ENCODE data around the gene KCNAB2.

KCNAB2 gene

GRCh38 chr1:6029351-6029750 is 16.3 kb upstream of the KCNAB2 start:
- peak overlapping the region; percentile 99 for H3K4me2 ChIP-seq
- H3K9ac ChIP-seq, result peak overlapping the region; percentile 31; the same call in 1 of the 2 replicates
- H3K4me1 ChIP-seq, result peaks cover 98% of the 10 kb centered on the region
- TF ChIP-seq Cebpa-rat (IDR thresholded peaks at IDR 0.05), result no peak
- H3K27me3 ChIP-seq, result no peaks in the 10 kb centered on the region
- peaks cover 60% of the 10 kb centered on the region for H4K20me1 ChIP-seq
- H3K36me3 ChIP-seq, result peaks cover 35% of the 10 kb centered on the region
- H3K27ac ChIP-seq, result peak overlapping the region; percentile 97
- no peaks in the 10 kb centered on the region for H3K9me3 ChIP-seq
- peak overlapping the region; percentile 73; the same call in 1 of the 2 replicates for H3K4me3 ChIP-seq

DNA sequence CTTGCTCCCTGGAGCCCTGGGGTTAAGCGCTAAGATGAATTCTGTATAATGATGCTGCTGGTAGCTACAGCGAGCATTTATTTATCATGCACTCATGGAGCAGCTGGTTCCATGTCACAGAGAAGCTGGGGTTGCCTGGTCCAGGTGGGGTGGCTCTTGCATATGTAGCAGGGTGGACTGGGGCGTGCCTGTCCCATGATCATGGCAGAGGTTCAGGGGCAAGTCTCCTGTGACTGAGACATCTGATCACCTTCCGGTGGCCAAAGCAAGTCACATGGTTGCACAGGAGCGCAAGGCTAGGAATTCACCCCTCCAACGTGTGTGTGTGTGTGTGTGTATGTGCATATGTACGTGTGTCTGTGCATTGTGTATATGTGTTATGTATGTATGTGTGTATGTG is 15.6 kb upstream of the KCNAB2 start:
- peak overlapping the region; percentile 97 for H3K27ac ChIP-seq
- H3K9ac ChIP-seq, result no peak overlapping the region
- H3K4me2 ChIP-seq, result peak overlapping the region; percentile 99
- H3K9me3 ChIP-seq, result no peaks in the 10 kb centered on the region
- no peaks in the 10 kb centered on the region for H3K27me3 ChIP-seq
- H3K36me3 ChIP-seq, result peaks cover 43% of the 10 kb centered on the region
- peaks cover 98% of the 10 kb centered on the region for H3K4me1 ChIP-seq
- H3K4me3 ChIP-seq, result peak overlapping the region; percentile 73; the same call in 1 of the 2 replicates
- TF ChIP-seq Cebpa-rat (IDR thresholded peaks at IDR 0.05), result no peak
- H4K20me1 ChIP-seq, result peaks cover 68% of the 10 kb centered on the region

DNA sequence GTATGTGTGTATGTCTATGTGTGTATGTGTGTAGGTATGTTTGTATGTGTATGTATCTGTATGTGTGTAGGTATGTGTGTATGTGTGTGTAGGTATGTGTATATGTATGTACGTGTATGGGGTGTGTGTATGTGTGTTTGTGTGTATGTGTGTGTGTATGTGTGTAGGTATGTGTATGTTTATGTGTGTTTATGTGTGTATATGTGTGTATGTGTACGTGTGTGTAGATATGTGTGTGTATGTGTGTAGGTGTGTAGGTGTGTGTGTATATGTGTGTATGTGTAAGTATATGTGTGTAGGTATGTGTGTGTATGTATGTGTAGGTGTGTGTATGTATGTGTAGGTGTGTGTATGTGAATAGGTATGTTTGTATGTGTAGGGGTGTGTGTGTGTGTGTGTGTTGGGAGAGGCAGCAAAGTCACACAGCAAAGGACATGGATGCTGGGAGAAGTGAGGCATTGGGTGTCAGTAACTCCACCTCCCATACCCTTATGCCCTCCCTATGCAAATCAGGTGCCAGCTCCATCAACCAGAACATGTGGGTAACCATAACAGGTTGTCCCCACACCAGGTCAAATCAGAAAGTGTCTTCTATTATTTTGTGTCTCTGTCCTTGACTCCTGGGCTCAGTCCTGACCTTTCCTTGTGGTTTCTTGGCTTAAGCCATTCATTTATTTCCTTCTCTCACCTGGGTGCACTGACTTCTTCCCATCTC is 15.0 kb upstream of the KCNAB2 start:
- no peaks in the 10 kb centered on the region for H3K27me3 ChIP-seq
- TF ChIP-seq Cebpa-rat (IDR thresholded peaks at IDR 0.05), result no peak
- H3K4me2 ChIP-seq, result peak overlapping the region; percentile 99
- no peak overlapping the region for H3K27ac ChIP-seq
- H3K4me1 ChIP-seq, result peaks cover 98% of the 10 kb centered on the region
- peaks cover 74% of the 10 kb centered on the region for H4K20me1 ChIP-seq
- no peaks in the 10 kb centered on the region for H3K9me3 ChIP-seq
- H3K36me3 ChIP-seq, result peaks cover 46% of the 10 kb centered on the region
- no peak overlapping the region for H3K9ac ChIP-seq
- H3K4me3 ChIP-seq, result no peak overlapping the region

DNA sequence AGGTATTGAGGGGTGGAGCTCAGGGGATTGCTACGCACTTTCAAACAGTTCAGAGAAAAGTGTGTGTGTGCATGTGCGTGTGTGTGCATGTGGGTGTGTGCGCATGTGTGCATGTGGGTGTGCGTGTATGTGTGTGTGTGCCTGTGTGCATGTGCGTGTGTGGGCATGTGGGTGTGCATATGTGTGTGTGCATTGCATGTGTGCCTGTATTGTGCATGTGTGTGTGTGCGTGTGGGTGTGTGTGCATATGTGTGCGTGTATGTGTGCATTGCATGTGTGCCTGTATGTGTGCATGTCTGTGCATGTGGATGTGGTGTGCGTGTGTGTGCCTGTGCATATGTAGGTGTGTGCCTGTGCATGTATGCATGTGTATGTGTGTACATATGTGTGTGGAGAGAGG is 12.6 kb upstream of the KCNAB2 start:
- Histone ChIP-seq H3K27me3 (no peaks in the 10 kb centered on the region), H3K4me1 (peaks cover 100% of the 10 kb centered on the region), H3K9me3 (no peaks in the 10 kb centered on the region), H3K27ac (no peak overlapping the region), H3K36me3 (peaks cover 50% of the 10 kb centered on the region), H3K4me3 (no peak overlapping the region), H3K4me2 (peak overlapping the region; percentile 59), H4K20me1 (peaks cover 98% of the 10 kb centered on the region), H3K9ac (no peak overlapping the region)
- no peak for TF ChIP-seq Cebpa-rat (IDR thresholded peaks at IDR 0.05)

- H3K9me3 ChIP-seq, result no peaks in the 10 kb centered on the region
- H3K36me3 ChIP-seq, result peaks cover 56% of the 10 kb centered on the region
- no peaks in the 10 kb centered on the region for H3K27me3 ChIP-seq
- H3K4me3 ChIP-seq, result no peak overlapping the region
- H3K9ac ChIP-seq, result no peak overlapping the region
- peak overlapping the region; percentile 59 for H3K4me2 ChIP-seq
- peaks cover 100% of the 10 kb centered on the region for H4K20me1 ChIP-seq
- H3K27ac ChIP-seq, result no peak overlapping the region
- TF ChIP-seq Cebpa-rat (IDR thresholded peaks at IDR 0.05), result no peak
- H3K4me1 ChIP-seq, result peaks cover 100% of the 10 kb centered on the region
Observed at GRCh38 chr1:6033986-6034749, 11.5 kb upstream of the KCNAB2 start.

GRCh38 chr1:6034750-6035096 is 11.0 kb upstream of the KCNAB2 start:
- no peak overlapping the region for H3K4me3 ChIP-seq
- H3K27me3 ChIP-seq, result no peaks in the 10 kb centered on the region
- no peak overlapping the region for H3K9ac ChIP-seq
- H4K20me1 ChIP-seq, result peaks cover 100% of the 10 kb centered on the region
- H3K36me3 ChIP-seq, result peaks cover 56% of the 10 kb centered on the region
- H3K9me3 ChIP-seq, result no peaks in the 10 kb centered on the region
- peak overlapping the region; percentile 59 for H3K4me2 ChIP-seq
- no peak overlapping the region for H3K27ac ChIP-seq
- peaks cover 100% of the 10 kb centered on the region for H3K4me1 ChIP-seq
- no peak for TF ChIP-seq Cebpa-rat (IDR thresholded peaks at IDR 0.05)

DNA sequence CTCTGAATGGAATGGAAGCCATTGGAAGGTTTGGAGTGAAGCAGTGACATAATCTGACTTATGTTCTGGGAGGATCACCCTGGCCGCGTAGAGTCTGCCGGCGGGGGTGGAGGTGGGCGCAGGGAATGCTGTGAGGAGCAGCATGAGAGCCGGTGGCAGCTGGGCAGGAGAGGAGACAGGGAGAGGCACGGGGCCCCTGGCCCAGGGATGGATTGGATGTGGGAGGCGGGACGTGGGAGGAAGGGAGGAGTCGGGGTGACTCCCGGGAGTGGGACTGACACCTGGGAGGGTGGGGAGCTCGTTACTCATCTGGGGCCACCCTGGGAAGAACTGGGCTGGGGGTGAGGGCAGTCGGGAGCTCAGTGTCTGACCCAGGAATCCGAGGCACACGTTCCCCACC is 10.4 kb upstream of the KCNAB2 start:
- H3K36me3 ChIP-seq, result peaks cover 56% of the 10 kb centered on the region
- peaks cover 100% of the 10 kb centered on the region for H4K20me1 ChIP-seq
- H3K9ac ChIP-seq, result 0 out of 2 replicates have a peak overlapping the region, but pooled peaks have one; percentile 12
- H3K9me3 ChIP-seq, result no peaks in the 10 kb centered on the region
- H3K27me3 ChIP-seq, result no peaks in the 10 kb centered on the region
- peak overlapping the region; percentile 59 for H3K4me2 ChIP-seq
- H3K4me1 ChIP-seq, result peaks cover 100% of the 10 kb centered on the region
- H3K27ac ChIP-seq, result no peak overlapping the region
- no peak overlapping the region for H3K4me3 ChIP-seq
- no peak for TF ChIP-seq Cebpa-rat (IDR thresholded peaks at IDR 0.05)

- Histone ChIP-seq H3K9ac (no peak overlapping the region), H3K4me2 (peak overlapping the region; percentile 59), H3K27me3 (no peaks in the 10 kb centered on the region), H3K4me3 (no peak overlapping the region), H4K20me1 (peaks cover 100% of the 10 kb centered on the region), H3K9me3 (no peaks in the 10 kb centered on the region), H3K4me1 (peaks cover 100% of the 10 kb centered on the region), H3K27ac (no peak overlapping the region), H3K36me3 (peaks cover 57% of the 10 kb centered on the region)
- no peak for TF ChIP-seq Cebpa-rat (IDR thresholded peaks at IDR 0.05)
Observed at GRCh38 chr1:6035719-6036118, 10.0 kb upstream of the KCNAB2 start.

DNA sequence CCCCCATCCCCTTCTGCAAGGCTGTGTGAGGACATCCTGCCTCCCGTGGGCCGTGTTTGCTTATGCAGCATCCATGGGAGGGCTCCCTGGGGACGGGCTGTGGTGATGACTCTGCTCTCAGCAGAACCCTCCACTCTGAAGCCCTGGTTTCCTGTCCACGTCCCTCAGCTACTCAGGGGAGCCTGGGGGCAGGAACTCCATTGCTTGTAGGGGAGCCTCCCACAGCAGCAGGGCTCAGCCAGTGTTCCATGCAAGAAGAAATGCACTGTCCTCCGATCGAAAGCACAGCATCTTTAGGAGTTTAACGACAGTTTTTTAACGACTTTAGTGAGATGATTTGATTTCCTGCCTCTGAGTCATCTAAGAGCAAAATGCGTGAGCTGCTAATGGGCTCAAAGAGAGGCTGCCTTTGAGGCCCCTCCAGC is 8.3 kb upstream of the KCNAB2 start:
- Histone ChIP-seq H3K36me3 (peaks cover 54% of the 10 kb centered on the region), H3K9me3 (no peaks in the 10 kb centered on the region), H3K27me3 (no peaks in the 10 kb centered on the region), H3K4me2 (peak overlapping the region; percentile 92), H3K27ac (no peak overlapping the region), H4K20me1 (peaks cover 100% of the 10 kb centered on the region), H3K9ac (no peak overlapping the region), H3K4me3 (no peak overlapping the region), H3K4me1 (peaks cover 100% of the 10 kb centered on the region)
- TF ChIP-seq Cebpa-rat (IDR thresholded peaks at IDR 0.05), result no peak

DNA sequence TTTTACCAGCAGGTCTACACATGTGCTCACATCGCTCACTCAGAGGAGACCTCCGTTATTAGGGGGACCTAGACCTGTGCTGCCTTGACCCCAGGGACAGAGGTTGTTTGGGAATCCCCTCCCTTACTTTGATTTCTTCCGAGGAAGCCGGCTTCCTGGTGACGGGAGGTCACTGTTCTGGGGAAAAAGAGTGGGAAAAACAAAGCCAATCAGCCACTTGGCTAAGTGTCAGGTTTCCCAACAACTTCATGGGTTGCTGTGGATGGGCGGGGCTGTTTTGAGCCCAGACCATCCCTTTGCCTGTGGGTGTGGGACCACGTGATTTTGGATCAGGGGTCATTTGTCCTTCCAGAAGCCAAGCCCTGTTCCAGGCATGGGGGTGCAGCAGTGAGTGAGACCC is 7.1 kb upstream of the KCNAB2 start:
- no peak overlapping the region for H3K9ac ChIP-seq
- H3K27me3 ChIP-seq, result no peaks in the 10 kb centered on the region
- H3K36me3 ChIP-seq, result peaks cover 63% of the 10 kb centered on the region
- no peak for TF ChIP-seq Cebpa-rat (IDR thresholded peaks at IDR 0.05)
- peak overlapping the region; percentile 56; the same call in 1 of the 2 replicates for H3K27ac ChIP-seq
- H3K4me3 ChIP-seq, result no peak overlapping the region
- peaks cover 99% of the 10 kb centered on the region for H4K20me1 ChIP-seq
- H3K9me3 ChIP-seq, result no peaks in the 10 kb centered on the region
- H3K4me2 ChIP-seq, result peak overlapping the region; percentile 92
- H3K4me1 ChIP-seq, result peaks cover 98% of the 10 kb centered on the region
